M059J (cell line): ENCODE results near the gene PRKD2. TPM values are rescaled to one million over a fixed set of nuclear protein-coding genes. Genes with fewer than 3 reads are reported as not detected.
"Not testable (repeated sequence)": the region's sequence is repeated elsewhere in the genome, so short reads cannot be mapped to it uniquely, and the experiment has no call there.

Source experiments
- DNase-seq: peaks from one replicate; pipeline ENCODE4 v3.0.0-alpha.2; 2012; ENCODE audit warnings: low read depth
- total RNA-seq: library from RNA; depleted of rRNA; stranded (reverse); fragments of >200 nt; shearing (Covaris generic); gene quantifications from 2 replicates; pipeline ENCODE4 v1.2.3, GENCODE V29; 2014

Gene PRKD2
- total RNA-seq, 1 experiment from 2014 or later: 38.7 TPM

- no peak for DNase-seq
Measured at GRCh38 chr19:46724468-46724867, 7.6 kb upstream of the PRKD2 start.

GRCh38 chr19:46723471-46723870 is 6.6 kb upstream of the PRKD2 start:
- no peak for DNase-seq

- no peak for DNase-seq
Measured at GRCh38 chr19:46723023-46723461, 6.1 kb upstream of the PRKD2 start.

- DNase-seq: no peak
Measured at GRCh38 chr19:46722421-46723022, 5.6 kb upstream of the PRKD2 start.

- DNase-seq: no peak
Measured at GRCh38 chr19:46722004-46722380, 5.1 kb upstream of the PRKD2 start.

- DNase-seq: no peak
Measured at GRCh38 chr19:46721269-46722003, 4.5 kb upstream of the PRKD2 start.

- DNase-seq: no peak
Measured at GRCh38 chr19:46720503-46721239, 3.8 kb upstream of the PRKD2 start.

DNA sequence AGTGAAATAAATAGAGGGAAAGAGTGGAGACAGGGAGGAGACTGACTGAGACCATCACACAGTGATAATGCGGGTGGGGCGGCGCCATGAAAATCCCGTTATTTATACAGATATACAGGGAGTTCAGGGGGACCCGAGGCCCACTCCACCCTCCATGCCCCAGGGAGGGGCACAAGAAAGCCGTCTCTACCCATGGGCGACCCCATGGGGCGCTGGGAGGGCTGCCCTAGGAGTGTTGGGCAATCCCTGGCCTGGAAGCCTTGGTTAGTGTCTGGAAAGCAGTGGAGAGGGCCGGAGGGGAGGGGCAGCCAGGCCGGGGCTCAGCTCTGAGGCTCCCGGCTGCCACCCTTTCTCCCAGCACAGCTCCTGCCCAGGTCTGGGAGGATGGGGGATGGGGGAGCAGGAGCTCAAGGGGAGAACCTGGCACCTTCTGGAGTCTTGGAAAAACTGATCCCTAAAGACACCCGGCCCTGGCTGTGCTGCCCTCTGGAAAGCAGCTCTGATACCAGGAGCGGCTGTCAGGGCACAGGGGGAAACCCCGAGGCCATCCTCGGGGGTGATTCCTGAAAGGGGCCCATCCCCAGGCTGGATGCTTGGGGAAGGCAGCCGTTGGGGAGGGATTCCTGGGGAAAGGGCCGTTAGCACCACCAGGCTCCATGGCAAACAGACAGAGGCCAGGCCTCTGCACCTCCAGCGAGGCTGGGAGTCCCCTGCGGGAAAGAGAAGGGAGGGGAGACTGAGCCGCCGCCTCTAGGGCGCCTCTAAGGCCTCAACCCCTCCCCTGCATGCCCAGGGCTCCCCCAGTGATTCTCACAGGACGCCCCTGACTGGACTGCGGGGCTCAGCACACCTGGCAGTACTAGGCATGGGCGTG is 3.0 kb upstream of the PRKD2 start:
- DNase-seq: no peak

DNA sequence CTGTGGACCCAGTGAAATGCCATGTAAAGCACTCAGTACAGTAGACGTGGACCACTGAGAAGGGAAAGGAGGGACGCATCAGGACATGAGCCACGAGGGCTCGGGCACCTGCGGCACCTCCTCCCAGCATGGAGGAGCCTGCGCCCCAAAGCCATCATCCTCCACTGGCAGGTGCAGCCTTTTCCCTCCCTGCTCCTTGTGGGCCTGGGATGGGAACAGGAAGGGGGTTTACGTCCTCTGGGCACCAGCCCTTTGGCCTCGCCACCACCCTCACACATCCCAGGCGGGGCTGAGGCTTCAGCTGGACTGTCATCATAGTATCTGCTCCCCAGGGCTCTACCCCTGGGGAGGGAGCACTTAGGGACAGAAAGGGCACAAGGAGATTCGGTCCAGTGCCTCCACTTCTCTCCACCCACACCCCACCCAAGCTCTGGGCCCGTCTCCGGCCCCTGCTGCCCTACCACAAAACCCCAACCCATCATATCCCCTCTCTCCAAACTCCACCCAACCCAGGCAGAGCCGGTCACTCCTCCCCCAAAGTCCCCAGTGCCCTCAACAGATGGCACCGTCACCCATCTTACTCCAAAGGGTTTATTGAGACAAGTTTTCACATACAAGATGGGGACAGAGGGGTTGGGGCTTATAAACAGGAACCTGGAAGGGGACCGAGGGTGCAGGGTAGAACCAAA is 2.2 kb upstream of the PRKD2 start:
- DNase-seq: no peak

- peak; percentile 57 for DNase-seq
Measured at GRCh38 chr19:46718157-46718933, 1.4 kb upstream of the PRKD2 start.

DNA sequence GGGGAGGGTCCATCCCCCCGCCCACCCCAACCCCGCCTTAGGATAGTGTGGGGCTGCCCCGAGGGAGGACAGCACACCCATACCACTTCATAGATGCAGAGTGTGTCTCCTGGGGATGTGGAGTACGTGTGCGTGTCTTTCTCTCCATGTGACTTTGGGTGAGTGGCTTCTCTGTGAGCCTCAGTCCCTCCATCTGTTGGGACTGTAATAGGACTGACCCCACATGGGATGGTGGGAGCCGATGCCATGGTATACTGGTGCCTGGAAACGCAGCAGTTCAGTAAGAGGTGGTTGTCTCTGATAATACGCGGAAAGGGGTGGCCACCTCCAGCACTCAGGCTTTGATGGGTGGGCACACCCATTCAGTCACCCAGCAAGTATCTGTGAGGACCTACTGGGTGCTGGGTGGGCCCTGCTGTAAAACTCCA is 816 bp upstream of the PRKD2 start:
- DNase-seq: no peak

- DNase-seq: peak; percentile 28
Measured at GRCh38 chr19:46716672-46717033, 261 bp downstream of the PRKD2 start.

GRCh38 chr19:46715975-46716671 is 791 bp downstream of the PRKD2 start:
- DNase-seq: peak; percentile 39

- no peak for DNase-seq
Measured at GRCh38 chr19:46715620-46715974, 1.3 kb downstream of the PRKD2 start.

GRCh38 chr19:46714444-46715106 is 2.3 kb downstream of the PRKD2 start:
- DNase-seq: no peak

DNA sequence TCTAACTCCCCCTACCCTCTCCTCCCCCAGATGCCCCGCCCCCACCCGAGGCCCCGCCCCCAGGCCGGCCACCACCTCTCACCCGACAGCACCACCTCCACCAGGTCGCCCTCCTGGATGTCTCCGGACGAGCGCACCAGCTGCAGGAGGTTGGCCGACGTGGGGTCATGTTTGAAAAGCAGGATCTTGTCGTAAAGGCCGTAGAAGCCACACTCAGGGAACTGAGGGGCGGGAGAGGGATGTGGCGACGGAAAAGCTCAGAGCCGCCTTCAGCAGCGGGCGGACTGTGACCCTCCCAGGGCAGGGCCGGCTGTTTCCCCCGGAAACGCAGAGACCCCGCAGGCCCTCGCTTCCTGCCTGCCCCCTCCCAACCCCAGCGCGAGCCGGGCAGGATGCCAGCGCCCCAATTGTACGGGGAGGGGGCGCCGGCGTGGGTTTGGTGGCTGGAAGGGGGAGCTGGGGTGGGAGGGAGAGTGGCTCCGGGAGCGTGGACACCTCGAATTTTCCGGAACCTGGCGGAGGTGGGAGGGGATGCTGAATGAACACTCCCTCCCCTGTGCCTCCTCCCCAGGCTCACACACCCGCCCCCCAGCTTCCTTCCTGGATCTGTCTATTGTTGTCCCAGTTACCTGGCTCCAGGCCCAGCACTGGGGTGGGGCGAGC is 3.0 kb downstream of the PRKD2 start:
- DNase-seq: peak; percentile 95

- DNase-seq: not testable (repeated sequence)
Measured at GRCh38 chr19:46712768-46713338, 4.1 kb downstream of the PRKD2 start.

DNA sequence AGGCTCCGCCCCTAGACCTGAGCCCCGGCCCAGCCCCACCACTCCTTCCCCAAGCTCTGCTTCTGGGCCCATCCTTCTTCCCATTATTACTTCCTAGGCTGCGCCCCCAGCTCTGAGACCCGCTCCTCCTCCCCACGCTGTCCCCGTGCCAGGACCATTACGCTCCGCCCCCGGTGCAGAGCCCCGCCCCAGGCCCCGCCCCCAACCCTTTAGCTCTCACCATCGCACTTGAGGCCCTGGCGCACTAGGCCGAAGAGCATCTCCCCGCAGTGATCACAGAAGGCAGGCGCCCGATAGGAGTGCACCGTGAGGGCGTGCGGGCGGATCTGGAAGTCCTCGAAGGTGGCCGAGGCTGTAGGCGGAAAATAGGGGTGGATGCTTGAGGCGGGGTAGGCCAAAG is 6.2 kb downstream of the PRKD2 start:
- DNase-seq: no peak
